Smooth muscle cell (in vitro differentiated cells): ENCODE data around the gene GALNTL6. TPM values are rescaled to one million over a fixed set of nuclear protein-coding genes. Genes with fewer than 3 reads are reported as not detected.

ENCODE experiments used
- DNase-seq: peaks from one replicate; lab custom pipeline; 2025; ENCODE audit not compliant: unreplicated experiment; lab: John Stamatoyannopoulos, UW
- H2AFZ ChIP-seq: fragments of 200-600 bp; sonication (generic); 2 replicates; pipeline ENCODE4 v1.6.0; 2016; ENCODE audit warnings: antibody characterized with exemption, low read depth, mild to moderate bottlenecking
- H3F3A ChIP-seq: fragments of 200-600 bp; sonication (generic); 2 replicates; pipeline ENCODE4 v1.6.0; 2017; ENCODE audit warnings: antibody characterized with exemption, low read depth
- H3K27ac ChIP-seq: fragments of 200-600 bp; sonication (generic); 2 replicates; pipeline ENCODE4 v1.5.1; 2016; ENCODE audit warnings: low read depth, mild to moderate bottlenecking
- H3K27me3 ChIP-seq: fragments of 200-600 bp; sonication (generic); 2 replicates; pipeline ENCODE4 v1.6.1; 2016; ENCODE audit warnings: low read depth, mild to moderate bottlenecking
- H3K36me3 ChIP-seq: fragments of 200-600 bp; sonication (generic); 2 replicates; pipeline ENCODE4 v1.5.1; 2016; ENCODE audit warnings: low read depth
- H3K4me1 ChIP-seq: fragments of 200-600 bp; sonication (generic); 2 replicates; pipeline ENCODE4 v1.5.1; 2016; ENCODE audit warnings: low read depth
- H3K4me2 ChIP-seq: fragments of 200-600 bp; sonication (generic); 2 replicates; pipeline ENCODE4 v1.6.0; 2016; ENCODE audit warnings: mild to moderate bottlenecking
- H3K4me3 ChIP-seq: fragments of 200-600 bp; sonication (generic); 2 replicates; pipeline ENCODE4 v1.5.1; 2016; ENCODE audit warnings: mild to moderate bottlenecking
- H3K79me2 ChIP-seq: fragments of 200-600 bp; sonication (generic); 2 replicates; pipeline ENCODE4 v1.6.0; 2016; ENCODE audit warnings: low read depth, mild to moderate bottlenecking
- H3K9ac ChIP-seq: fragments of 200-600 bp; sonication (generic); 2 replicates; pipeline ENCODE4 v1.6.0; 2016; ENCODE audit warnings: low read depth
- H3K9me3 ChIP-seq: fragments of 200-600 bp; sonication (generic); replicated peaks from 2 replicates; pipeline ENCODE4 v1.5.1; 2016; ENCODE audit warnings: low read depth
- H4K20me1 ChIP-seq: fragments of 200-600 bp; sonication (generic); 2 replicates; pipeline ENCODE4 v1.6.0; 2016; ENCODE audit warnings: low read depth
- WGBS: methylation state at CpG from one replicate; pipeline ENCODE4 v1.1.7; 2016; ENCODE audit warnings: low lambda C conversion rate; 5-methylcytosine and 5-hydroxymethylcytosine counted together
- polyA plus RNA-seq: library from polyadenylated mRNA; unstranded; fragments of >200 nt; fragmentation: Nextera tagmentation; extraction: Ambion mirVana; gene quantifications from 2 replicates; pipeline ENCODE4 v1.2.1, GENCODE V29; 2016
- total RNA-seq: library from RNA; depleted of rRNA; stranded (reverse); fragments of >200 nt; gene quantifications from 2 replicates; pipeline ENCODE4 v1.2.3, GENCODE V29; 2014
- TF ChIP-seq, protein P1 (sequence below): fragments of 200-600 bp; sonication (generic); IDR thresholded peaks from 2 replicates; pipeline ENCODE4 v1.5.1; 2017; ENCODE audit warnings: borderline replicate concordance, mild to moderate bottlenecking, antibody characterized with exemption; ENCODE audit not compliant: insufficient read depth, poor library complexity, severe bottlenecking

Gene GALNTL6
- total and polyA plus RNA-seq, 2 experiments from 2014 or later, result 0.18 to 1.3 TPM

DNA sequence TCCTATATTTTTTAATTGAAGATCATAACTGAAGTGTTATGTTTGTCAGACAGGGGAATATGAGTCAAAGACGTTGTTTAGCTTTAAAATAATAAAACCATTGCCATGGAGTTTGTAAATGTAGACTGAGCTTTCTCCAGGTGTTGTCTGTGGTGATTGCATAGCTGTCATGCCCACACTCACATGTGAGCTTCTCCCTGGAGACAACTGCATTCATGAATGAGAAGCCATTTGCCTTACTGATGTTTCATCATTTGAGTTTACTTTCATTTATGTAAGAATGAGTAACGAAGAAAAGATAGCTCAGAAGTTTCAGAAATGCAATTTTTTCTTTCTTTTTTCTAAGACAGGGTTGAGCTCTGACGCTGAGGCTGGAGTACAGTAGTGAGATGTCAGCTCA lies 339.1 kb downstream of the GALNTL6 start:
- Histone ChIP-seq H2AFZ (no peak overlapping the region), H3K4me2 (no peak overlapping the region), H3K4me3 (no peak overlapping the region), H3K9ac (no peak overlapping the region), H3K9me3 (no peaks in the 10 kb centered on the region), H3K4me1 (no peaks in the 10 kb centered on the region), H4K20me1 (no peaks in the 10 kb centered on the region), H3K27me3 (no peaks in the 10 kb centered on the region), H3K36me3 (no peaks in the 10 kb centered on the region), H3F3A (no peaks in the 10 kb centered on the region), H3K79me2 (no peaks in the 10 kb centered on the region), H3K27ac (no peak overlapping the region)
- 85% methylated on average over 3 of the region's 3 CpGs for WGBS
- TF ChIP-seq, protein P1, sequence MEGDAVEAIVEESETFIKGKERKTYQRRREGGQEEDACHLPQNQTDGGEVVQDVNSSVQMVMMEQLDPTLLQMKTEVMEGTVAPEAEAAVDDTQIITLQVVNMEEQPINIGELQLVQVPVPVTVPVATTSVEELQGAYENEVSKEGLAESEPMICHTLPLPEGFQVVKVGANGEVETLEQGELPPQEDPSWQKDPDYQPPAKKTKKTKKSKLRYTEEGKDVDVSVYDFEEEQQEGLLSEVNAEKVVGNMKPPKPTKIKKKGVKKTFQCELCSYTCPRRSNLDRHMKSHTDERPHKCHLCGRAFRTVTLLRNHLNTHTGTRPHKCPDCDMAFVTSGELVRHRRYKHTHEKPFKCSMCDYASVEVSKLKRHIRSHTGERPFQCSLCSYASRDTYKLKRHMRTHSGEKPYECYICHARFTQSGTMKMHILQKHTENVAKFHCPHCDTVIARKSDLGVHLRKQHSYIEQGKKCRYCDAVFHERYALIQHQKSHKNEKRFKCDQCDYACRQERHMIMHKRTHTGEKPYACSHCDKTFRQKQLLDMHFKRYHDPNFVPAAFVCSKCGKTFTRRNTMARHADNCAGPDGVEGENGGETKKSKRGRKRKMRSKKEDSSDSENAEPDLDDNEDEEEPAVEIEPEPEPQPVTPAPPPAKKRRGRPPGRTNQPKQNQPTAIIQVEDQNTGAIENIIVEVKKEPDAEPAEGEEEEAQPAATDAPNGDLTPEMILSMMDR, result no peak
- DNase-seq, result no peak

GRCh38 chr4:172153719-172154118 lies 340.5 kb downstream of the GALNTL6 start:
- TF ChIP-seq, protein P1, result no peak
- Histone ChIP-seq H2AFZ (no peak overlapping the region), H3K79me2 (no peaks in the 10 kb centered on the region), H3K36me3 (no peaks in the 10 kb centered on the region), H3K9ac (no peak overlapping the region), H3K4me3 (no peak overlapping the region), H3F3A (no peaks in the 10 kb centered on the region), H3K27me3 (no peaks in the 10 kb centered on the region), H3K4me2 (no peak overlapping the region), H3K4me1 (no peaks in the 10 kb centered on the region), H4K20me1 (no peaks in the 10 kb centered on the region), H3K27ac (no peak overlapping the region), H3K9me3 (no peaks in the 10 kb centered on the region)
- 92% methylated on average over 4 of the region's 4 CpGs for WGBS
- DNase-seq, result no peak

DNA sequence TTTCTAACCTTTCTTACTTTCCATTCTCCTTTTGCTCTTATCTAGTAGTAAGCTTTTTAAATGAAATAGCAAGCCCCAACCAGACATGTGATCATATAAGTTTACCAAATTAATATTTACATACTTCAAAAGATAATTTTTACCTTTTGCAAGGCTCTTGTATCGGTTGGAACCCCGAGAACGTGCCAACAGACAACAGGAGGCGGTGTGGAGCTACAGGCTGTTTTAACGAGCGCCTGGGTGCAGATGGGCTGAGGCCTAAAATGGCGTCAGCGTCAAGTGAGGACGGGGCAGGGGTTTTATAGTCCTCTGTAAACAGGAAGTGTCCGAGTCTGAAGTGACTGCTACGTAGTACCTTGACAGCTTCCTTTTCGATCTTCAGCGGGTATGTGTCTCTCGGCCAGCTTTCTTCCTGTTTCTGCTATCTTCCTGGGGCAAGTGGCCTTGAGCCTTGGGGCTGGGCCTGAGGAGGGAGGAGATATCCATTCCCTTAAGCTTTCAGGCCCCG lies 342.7 kb downstream of the GALNTL6 start:
- Histone ChIP-seq H3K9me3 (no peaks in the 10 kb centered on the region), H3K9ac (no peak overlapping the region), H3K27me3 (no peaks in the 10 kb centered on the region), H3K79me2 (no peaks in the 10 kb centered on the region), H3K27ac (no peak overlapping the region), H3F3A (no peaks in the 10 kb centered on the region), H3K36me3 (no peaks in the 10 kb centered on the region), H3K4me1 (no peaks in the 10 kb centered on the region), H4K20me1 (no peaks in the 10 kb centered on the region), H3K4me3 (no peak overlapping the region), H3K4me2 (no peak overlapping the region), H2AFZ (no peak overlapping the region)
- TF ChIP-seq, protein P1, result no peak
- WGBS, result 91% methylated on average over 15 of the region's 15 CpGs
- DNase-seq, result no peak

- no peak for DNase-seq
- Histone ChIP-seq H2AFZ (no peak overlapping the region), H3K4me1 (no peaks in the 10 kb centered on the region), H3K4me2 (no peak overlapping the region), H3K36me3 (no peaks in the 10 kb centered on the region), H3F3A (no peaks in the 10 kb centered on the region), H3K79me2 (no peaks in the 10 kb centered on the region), H3K4me3 (no peak overlapping the region), H3K27me3 (no peaks in the 10 kb centered on the region), H3K27ac (no peak overlapping the region), H4K20me1 (no peaks in the 10 kb centered on the region), H3K9ac (no peak overlapping the region), H3K9me3 (no peaks in the 10 kb centered on the region)
- TF ChIP-seq, protein P1, result no peak
- 80% methylated on average over 2 of the region's 2 CpGs for WGBS
These were observed 344.7 kb downstream of the GALNTL6 start for GRCh38 chr4:172157946-172158345.
